Breast epithelium (tissue), 3 donors: ENCODE data around the gene NDUFB10.

Experiments used
- CTCF ChIP-seq, 3 donors: fragments of 450-650 bp; IDR thresholded peaks; one replicate each; pipeline ENCODE4 v1.5.1; 2016 to 2017; ENCODE audit warnings: antibody characterized with exemption in 3 of 3, mild to moderate bottlenecking in 3 of 3, moderate library complexity in 3 of 3
- POLR2A ChIP-seq: fragments of 450-650 bp; IDR thresholded peaks from one replicate; pipeline ENCODE4 v1.6.1; 2016; ENCODE audit warnings: antibody characterized with exemption, mild to moderate bottlenecking, moderate library complexity
- POLR2AphosphoS5 ChIP-seq, 3 donors: sonication (generic); formaldehyde crosslinking; IDR thresholded peaks; one replicate each; pipeline ENCODE4 v1.6.1; 2017; ENCODE audit warnings: antibody characterized with exemption in 3 of 3

GRCh38 chr16:2006317-2006716, 47.0 kb downstream of the NDUFB10 start:
- TF ChIP-seq CTCF (IDR thresholded peaks at IDR 0.05) (no peak), POLR2A (no peak), POLR2AphosphoS5 (IDR thresholded peaks at IDR 0.05) (no peak)
